Omental fat pad (tissue), 4 donors: ENCODE results near the gene TPI1. TPM values are rescaled to one million over a fixed set of nuclear protein-coding genes. Genes with fewer than 3 reads are reported as not detected.

Source experiments
- ATAC-seq: fragments of 150-250 bp; one replicate; pipeline ENCODE4 v1.9.1; 2016; ENCODE audit warnings: mild to moderate bottlenecking, moderate library complexity; ENCODE audit not compliant: low FRiP score
- DNase-seq: peaks from one replicate; pipeline ENCODE4 v3.0.0-alpha.2; 2019; ENCODE audit warnings: low spot score
- CTCF ChIP-seq, 3 donors: fragments of 450-650 bp; IDR thresholded peaks; one replicate each; pipeline ENCODE4 v1.5.1; 2016 to 2017; ENCODE audit warnings: antibody characterized with exemption in 3 of 3, mild to moderate bottlenecking in 3 of 3, moderate library complexity in 2 of 3
- total RNA-seq, 4 donors: library from RNA; depleted of rRNA; stranded (reverse); fragments of >200 nt; gene quantifications; one replicate each; pipeline ENCODE4 v1.1.0, GENCODE V29; 2016

TPI1 gene
- total RNA-seq, 4 donors from 2014 or later: 254 to 446 (median 375) TPM

- no peak for TF ChIP-seq CTCF (IDR thresholded peaks at IDR 0.05)
- peak; percentile 37 for ATAC-seq
- DNase-seq: no peak
Observed at GRCh38 chr12:6821591-6822425, 45.5 kb upstream of the TPI1 start, which contains the start of gene GPR162. Gene GPR162 (plus strand): TSS chr12:6821821. CDS start chr12:6823899, 2,078 bp downstream.

GRCh38 chr12:6822426-6823135 lies 44.8 kb upstream of the TPI1 start:
- ATAC-seq (no peak), DNase-seq (no peak)
- TF ChIP-seq CTCF (IDR thresholded peaks at IDR 0.05): no peak

- TF ChIP-seq CTCF (IDR thresholded peaks at IDR 0.05): no peak
- DNase-seq: no peak
- ATAC-seq: no peak
Observed at GRCh38 chr12:6823182-6824084, 43.9 kb upstream of the TPI1 start.

- no peak for DNase-seq
- TF ChIP-seq CTCF (IDR thresholded peaks at IDR 0.05): no peak
- ATAC-seq: no peak
Observed at GRCh38 chr12:6824085-6824775, 43.1 kb upstream of the TPI1 start.

GRCh38 chr12:6824901-6825381 lies 42.4 kb upstream of the TPI1 start:
- TF ChIP-seq CTCF (IDR thresholded peaks at IDR 0.05): no peak
- DNase-seq (no peak), ATAC-seq (no peak)
